Immature natural killer cell (primary cell): Measurements from ENCODE around the gene PRPF4. TPM values are rescaled to one million over a fixed set of nuclear protein-coding genes. Genes with fewer than 3 reads are reported as not detected.
"Not testable (repeated sequence)": the region's sequence is repeated elsewhere in the genome, so short reads cannot be mapped to it uniquely, and the experiment has no call there.

Experiments used
- DNase-seq, 3 donors: peaks; one replicate each; pipeline ENCODE4 v3.0.0; 2022; ENCODE audit warnings: mixed read lengths in 1 of 3
- H3K27ac Mint-ChIP-seq, 6 donors: one replicate each; pipeline ENCODE4 v1.8.0; 2020; ENCODE audit warnings: mixed read lengths in 6 of 6, mild to moderate bottlenecking in 5 of 6, inconsistent platforms in 4 of 6, moderate library complexity in 3 of 6
- H3K27me3 Mint-ChIP-seq, 3 donors: one replicate each; pipeline ENCODE4 v1.8.0; 2020 to 2021; ENCODE audit warnings: low read depth in 3 of 3, mild to moderate bottlenecking in 3 of 3, mixed read lengths in 3 of 3, moderate library complexity in 3 of 3, inconsistent platforms in 1 of 3
- H3K36me3 Mint-ChIP-seq, 3 donors: one replicate each; pipeline ENCODE4 v1.8.0; 2020; ENCODE audit warnings: mixed read lengths in 3 of 3, inconsistent platforms in 2 of 3, mild to moderate bottlenecking in 2 of 3
- H3K4me1 Mint-ChIP-seq, 2 donors: one replicate each; pipeline ENCODE4 v1.8.0; 2020; ENCODE audit warnings: inconsistent platforms in 2 of 2, mild to moderate bottlenecking in 2 of 2, mixed read lengths in 2 of 2, moderate library complexity in 1 of 2
- H3K4me3 Mint-ChIP-seq, 5 donors: one replicate each; pipeline ENCODE4 v1.8.0; 2020; ENCODE audit warnings: mild to moderate bottlenecking in 5 of 5, mixed read lengths in 5 of 5, inconsistent platforms in 3 of 5, moderate library complexity in 3 of 5
- H3K9me3 Mint-ChIP-seq, 6 donors: one replicate each; pipeline ENCODE4 v1.8.0; 2020; ENCODE audit warnings: mild to moderate bottlenecking in 6 of 6, mixed read lengths in 6 of 6, inconsistent platforms in 4 of 6, moderate library complexity in 3 of 6
- polyA plus RNA-seq, 3 donors: library from polyadenylated mRNA; unstranded; fragments of 300-500 nt; fragmentation: Illumina TruSeq; gene quantifications; one replicate each; pipeline ENCODE4 v1.2.3, GENCODE V29; 2021

Gene PRPF4
- polyA plus RNA-seq, 3 donors from 2014 or later = 17.7 to 25.6 (median 25.1) TPM

- not testable (repeated sequence) for H3K36me3 Mint-ChIP-seq, H3K27ac Mint-ChIP-seq
Measured at GRCh38 chr9:113249661-113250060, 25.8 kb upstream of the PRPF4 start.

GRCh38 chr9:113250807-113251206, 24.7 kb upstream of the PRPF4 start:
- peaks cover 0 to 2% (median 0%) of the 10 kb centered on the region in 3 donors for H3K27me3 Mint-ChIP-seq
- no peak overlapping the region for H3K4me3 Mint-ChIP-seq
- no peaks in the 10 kb centered on the region for H3K4me1 Mint-ChIP-seq
- H3K9me3 Mint-ChIP-seq = peaks cover 0 to 3% (median 0%) of the 10 kb centered on the region in 6 donors
- peaks cover 4 to 5% (median 4%) of the 10 kb centered on the region in 3 donors for H3K36me3 Mint-ChIP-seq
- H3K27ac Mint-ChIP-seq = no peak overlapping the region
- no peak for DNase-seq

More at GRCh38 chr9:113249661-113250060, 25.8 kb upstream of the PRPF4 start:
- H3K27me3 Mint-ChIP-seq, H3K4me3 Mint-ChIP-seq, H3K4me1 Mint-ChIP-seq, H3K9me3 Mint-ChIP-seq, DNase-seq: not testable (repeated sequence)

- Mint-ChIP-seq H3K27ac (no peak overlapping the region), H3K27me3 (peaks cover 0 to 2% (median 0%) of the 10 kb centered on the region in 3 donors), H3K4me3 (no peak overlapping the region), H3K4me1 (no peaks in the 10 kb centered on the region), H3K36me3 (peaks cover 10 to 12% (median 11%) of the 10 kb centered on the region in 3 donors), H3K9me3 (peaks cover 0 to 3% (median 0%) of the 10 kb centered on the region in 6 donors)
- DNase-seq = no peak
Measured at GRCh38 chr9:113254991-113255390, 20.5 kb upstream of the PRPF4 start.

- H3K27ac Mint-ChIP-seq = no peak overlapping the region
- H3K36me3 Mint-ChIP-seq = peaks cover 10 to 16% (median 11%) of the 10 kb centered on the region in 3 donors
- no peak for DNase-seq
- no peaks in the 10 kb centered on the region for H3K4me1 Mint-ChIP-seq
- no peak overlapping the region for H3K4me3 Mint-ChIP-seq
- H3K9me3 Mint-ChIP-seq = peaks cover 0 to 3% (median 0%) of the 10 kb centered on the region in 6 donors
- H3K27me3 Mint-ChIP-seq = peaks cover 0 to 2% (median 0%) of the 10 kb centered on the region in 3 donors
Measured at GRCh38 chr9:113255438-113255837, 20.0 kb upstream of the PRPF4 start.

- H3K4me1 Mint-ChIP-seq = no peaks in the 10 kb centered on the region
- DNase-seq = no peak
Measured at GRCh38 chr9:113257863-113258262, 17.6 kb upstream of the PRPF4 start.

GRCh38 chr9:113258282-113258681, 17.2 kb upstream of the PRPF4 start:
- H3K27ac Mint-ChIP-seq = no peak overlapping the region
- H3K36me3 Mint-ChIP-seq = peaks cover 11 to 27% (median 19%) of the 10 kb centered on the region in 3 donors
- DNase-seq = no peak
- H3K9me3 Mint-ChIP-seq = no peaks in the 10 kb centered on the region
- H3K4me1 Mint-ChIP-seq = no peaks in the 10 kb centered on the region
- no peak overlapping the region for H3K4me3 Mint-ChIP-seq
- H3K27me3 Mint-ChIP-seq = peaks cover 0 to 2% (median 0%) of the 10 kb centered on the region in 3 donors

More at GRCh38 chr9:113257863-113258262, 17.6 kb upstream of the PRPF4 start:
- Mint-ChIP-seq H3K9me3 (no peaks in the 10 kb centered on the region), H3K4me3 (no peak overlapping the region), H3K27me3 (peaks cover 0 to 2% (median 0%) of the 10 kb centered on the region in 3 donors), H3K27ac (no peak overlapping the region), H3K36me3 (peaks cover 11 to 27% (median 19%) of the 10 kb centered on the region in 3 donors)

- H3K27ac Mint-ChIP-seq = no peak overlapping the region
- no peak overlapping the region for H3K4me3 Mint-ChIP-seq
- no peaks in the 10 kb centered on the region for H3K27me3 Mint-ChIP-seq
- no peak for DNase-seq
- no peaks in the 10 kb centered on the region for H3K9me3 Mint-ChIP-seq
- H3K36me3 Mint-ChIP-seq = peaks cover 12 to 31% (median 16%) of the 10 kb centered on the region in 3 donors
- H3K4me1 Mint-ChIP-seq = no peaks in the 10 kb centered on the region
Measured at GRCh38 chr9:113261917-113262671, 13.4 kb upstream of the PRPF4 start.

GRCh38 chr9:113266174-113266573, 9.3 kb upstream of the PRPF4 start:
- Mint-ChIP-seq H3K9me3 (no peaks in the 10 kb centered on the region), H3K4me3 (no peak overlapping the region), H3K27ac (no peak overlapping the region), H3K4me1 (peaks cover 3 to 9% of the 10 kb centered on the region in 2 donors), H3K36me3 (peaks cover 18 to 26% (median 24%) of the 10 kb centered on the region in 3 donors), H3K27me3 (no peaks in the 10 kb centered on the region)
- no peak for DNase-seq

GRCh38 chr9:113267911-113268566, 7.4 kb upstream of the PRPF4 start:
- H3K4me1 Mint-ChIP-seq = peaks cover 3 to 9% of the 10 kb centered on the region in 2 donors
- H3K27ac Mint-ChIP-seq = peak overlapping the region in 2 of 6 donors; percentile 56 to 65
- H3K27me3 Mint-ChIP-seq = no peaks in the 10 kb centered on the region
- no peak overlapping the region for H3K4me3 Mint-ChIP-seq
- peaks cover 12 to 31% (median 25%) of the 10 kb centered on the region in 3 donors for H3K36me3 Mint-ChIP-seq
- H3K9me3 Mint-ChIP-seq = no peaks in the 10 kb centered on the region
- DNase-seq = no peak

GRCh38 chr9:113269355-113269754, 6.1 kb upstream of the PRPF4 start:
- Mint-ChIP-seq H3K9me3 (no peaks in the 10 kb centered on the region), H3K27ac (no peak overlapping the region), H3K4me1 (peaks cover 3 to 9% of the 10 kb centered on the region in 2 donors), H3K4me3 (no peak overlapping the region), H3K36me3 (peaks cover 15 to 34% (median 28%) of the 10 kb centered on the region in 3 donors), H3K27me3 (no peaks in the 10 kb centered on the region)
- DNase-seq = no peak

- no peak overlapping the region for H3K4me3 Mint-ChIP-seq
- no peaks in the 10 kb centered on the region for H3K9me3 Mint-ChIP-seq
- H3K36me3 Mint-ChIP-seq = peaks cover 15 to 34% (median 28%) of the 10 kb centered on the region in 3 donors
- no peak overlapping the region for H3K27ac Mint-ChIP-seq
- no peaks in the 10 kb centered on the region for H3K27me3 Mint-ChIP-seq
- H3K4me1 Mint-ChIP-seq = peaks cover 3 to 9% of the 10 kb centered on the region in 2 donors
- no peak for DNase-seq
Measured at GRCh38 chr9:113269871-113270270, 5.6 kb upstream of the PRPF4 start.

GRCh38 chr9:113274474-113275156, 843 bp upstream of the PRPF4 start:
- Mint-ChIP-seq H3K36me3 (peaks cover 11 to 32% (median 24%) of the 10 kb centered on the region in 3 donors), H3K4me1 (peaks cover 7 to 13% of the 10 kb centered on the region in 2 donors), H3K27me3 (no peaks in the 10 kb centered on the region), H3K9me3 (no peaks in the 10 kb centered on the region), H3K4me3 (no peak overlapping the region), H3K27ac (no peak overlapping the region)
- DNase-seq = peak; percentile 64 to 67 (median 65)

- Mint-ChIP-seq H3K4me3 (no peak overlapping the region), H3K36me3 (peaks cover 19 to 43% (median 34%) of the 10 kb centered on the region in 3 donors), H3K9me3 (no peaks in the 10 kb centered on the region), H3K27me3 (peaks cover 0 to 1% (median 0%) of the 10 kb centered on the region in 3 donors), H3K4me1 (peaks cover 5 to 14% of the 10 kb centered on the region in 2 donors), H3K27ac (peak overlapping the region in 3 of 6 donors; percentile 5 to 25 (median 25))
- no peak for DNase-seq
Measured at GRCh38 chr9:113278840-113279239, 3.4 kb downstream of the PRPF4 start.
